Caco-2 (cell line): ENCODE data around the gene CCDC60. TPM values are rescaled to one million over a fixed set of nuclear protein-coding genes. Genes with fewer than 3 reads are reported as not detected.

Experiments
- BruUV-seq: library from RNA; stranded (reverse); fragments of 400-500 nt; replicated peaks from 2 replicates; lab custom pipeline; 2021; lab: Mats Ljungman, UMichigan
- CTCF ChIA-PET: fragments of 300-600 bp; sonication (Branson Sonifier 250); formaldehyde crosslinking; loops from one replicate; lab custom pipeline; 2022; ENCODE audit warnings: antibody characterized with exemption; lab: Charles Lee
- POLR2A ChIA-PET: fragments of 300-600 bp; sonication (Branson Sonifier 250); formaldehyde crosslinking; loops from one replicate; lab custom pipeline; 2022; ENCODE audit warnings: antibody characterized with exemption; lab: Charles Lee
- DNase-seq, 2 experiments: peaks; one replicate each; pipeline versions ENCODE4 v3.0.0 to v3.0.0-alpha.2; 2020 to 2022
- H3K27me3 ChIP-seq: replicated peaks from 2 replicates; pipeline ENCODE4 v1.6.0; 2011; ENCODE audit warnings: low read length; ENCODE audit not compliant: control insufficient read depth, insufficient read depth
- H3K36me3 ChIP-seq: 2 replicates; pipeline ENCODE4 v1.5.1; 2011; ENCODE audit warnings: low read length; ENCODE audit not compliant: control insufficient read depth, insufficient read depth
- H3K4me1 ChIP-seq: fragments of 250-450 bp; sonication (Bioruptor Pico); 2 replicates; pipeline ENCODE4 v1.5.1; 2020; ENCODE audit warnings: mild to moderate bottlenecking
- H3K4me3 ChIP-seq: 2 replicates; pipeline ENCODE4 v1.5.1; 2011; ENCODE audit warnings: low read depth, mild to moderate bottlenecking, control low read depth, low read length
- H3K9me3 ChIP-seq: fragments of 250-450 bp; sonication (Bioruptor Pico); 2 replicates; pipeline ENCODE4 v1.5.1; 2020; ENCODE audit warnings: mild to moderate bottlenecking, moderate library complexity
- H3K27ac Mint-ChIP-seq: one replicate; pipeline ENCODE4 v1.8.0; 2022; ENCODE audit warnings: mixed read lengths; ENCODE audit not compliant: unreplicated experiment
- H3K27me3 Mint-ChIP-seq: one replicate; pipeline ENCODE4 v1.8.0; 2022; ENCODE audit warnings: mixed read lengths; ENCODE audit not compliant: insufficient read depth, unreplicated experiment
- H3K36me3 Mint-ChIP-seq: one replicate; pipeline ENCODE4 v1.8.0; 2022; ENCODE audit warnings: mild to moderate bottlenecking, mixed read lengths; ENCODE audit not compliant: insufficient read depth, unreplicated experiment
- H3K4me1 Mint-ChIP-seq: one replicate; pipeline ENCODE4 v1.8.0; 2022; ENCODE audit warnings: low read depth, mixed read lengths; ENCODE audit not compliant: unreplicated experiment
- H3K4me3 Mint-ChIP-seq: one replicate; pipeline ENCODE4 v1.8.0; 2022; ENCODE audit warnings: mild to moderate bottlenecking, moderate library complexity, mixed read lengths; ENCODE audit not compliant: unreplicated experiment
- H3K9me3 Mint-ChIP-seq: one replicate; pipeline ENCODE4 v1.8.0; 2022; ENCODE audit warnings: mixed read lengths; ENCODE audit not compliant: unreplicated experiment
- CTCF ChIP-seq, 2 experiments: fragments of 200-600 bp in 1 of 2; IDR thresholded peaks; 1 replicate in 1 of 2; 2 replicates in 1 of 2; pipeline versions ENCODE4 v1.5.1 to v1.8.0; 2011 to 2022; ENCODE audit warnings: antibody characterized with exemption in 1 of 2, control low read depth in 1 of 2, inconsistent platforms in 1 of 2, low read depth in 1 of 2, low read length in 1 of 2, mild to moderate bottlenecking in 1 of 2, moderate library complexity in 1 of 2; ENCODE audit not compliant: insufficient read depth in 1 of 2, severe bottlenecking in 1 of 2, unreplicated experiment in 1 of 2
- intact Hi-C: fragments of 100-400 bp; cut with micrococcal nuclease; formaldehyde crosslinking; loops from one replicate; pipeline ENCODE4 v1.10.0; 2022; ENCODE audit not compliant: unreplicated experiment
- total RNA-seq: library from RNA; stranded (reverse); gene quantifications from 2 replicates; pipeline ENCODE4 v1.2.3, GENCODE V29; 2022

CCDC60 gene
- total RNA-seq, 1 experiment from 2014 or later: not detected

GRCh38 chr12:119576915-119577314 lies 242.4 kb downstream of the CCDC60 start:
- CTCF ChIA-PET: no interaction called here
- H3K27ac Mint-ChIP-seq: no peak overlapping the region
- DNase-seq: no peak

GRCh38 chr12:119578112-119578511 lies 243.6 kb downstream of the CCDC60 start:
- H3K27ac Mint-ChIP-seq: no peak overlapping the region
- ChIA-PET POLR2A (no interaction called here), CTCF (no interaction called here)
- H3K4me1 Mint-ChIP-seq: no peaks in the 10 kb centered on the region
- Histone ChIP-seq H3K27me3 (no peaks in the 10 kb centered on the region), H3K9me3 (no peaks in the 10 kb centered on the region), H3K4me1 (no peaks in the 10 kb centered on the region), H3K4me3 (no peak overlapping the region), H3K36me3 (no peaks in the 10 kb centered on the region)
- DNase-seq: no peak
- H3K27me3 Mint-ChIP-seq: peaks cover 9% of the 10 kb centered on the region
- no peaks in the 10 kb centered on the region for H3K9me3 Mint-ChIP-seq
- H3K36me3 Mint-ChIP-seq: no peaks in the 10 kb centered on the region
- BruUV-seq: no TSS peak
- H3K4me3 Mint-ChIP-seq: no peak overlapping the region
- intact Hi-C loops: no loop called here
- no peak for TF ChIP-seq CTCF (IDR thresholded peaks at IDR 0.05; ENCODE audit: insufficient read depth in 1 of 2, low read depth in 1 of 2, low read length in 1 of 2, severe bottlenecking in 1 of 2, unreplicated experiment in 1 of 2)

More at GRCh38 chr12:119576915-119577314, 242.4 kb downstream of the CCDC60 start:
- H3K4me3 Mint-ChIP-seq: no peak overlapping the region
- no peaks in the 10 kb centered on the region for H3K36me3 Mint-ChIP-seq
- Histone ChIP-seq H3K4me1 (no peaks in the 10 kb centered on the region), H3K36me3 (no peaks in the 10 kb centered on the region), H3K9me3 (no peaks in the 10 kb centered on the region), H3K4me3 (no peak overlapping the region), H3K27me3 (no peaks in the 10 kb centered on the region)
- no peaks in the 10 kb centered on the region for H3K9me3 Mint-ChIP-seq
- TF ChIP-seq CTCF (IDR thresholded peaks at IDR 0.05; ENCODE audit: insufficient read depth in 1 of 2, low read depth in 1 of 2, low read length in 1 of 2, severe bottlenecking in 1 of 2, unreplicated experiment in 1 of 2): no peak
- POLR2A ChIA-PET: no interaction called here
- intact Hi-C loops: no loop called here
- BruUV-seq: no TSS peak
- no peaks in the 10 kb centered on the region for H3K4me1 Mint-ChIP-seq
- peaks cover 9% of the 10 kb centered on the region for H3K27me3 Mint-ChIP-seq

GRCh38 chr12:119589097-119589496 lies 254.6 kb downstream of the CCDC60 start:
- H3K4me3 Mint-ChIP-seq: no peak overlapping the region
- intact Hi-C loops: no loop called here
- DNase-seq: no peak
- no peaks in the 10 kb centered on the region for H3K9me3 Mint-ChIP-seq
- no peaks in the 10 kb centered on the region for H3K9me3 ChIP-seq
- CTCF ChIA-PET: no interaction called here
- no peaks in the 10 kb centered on the region for H3K36me3 ChIP-seq
- no peaks in the 10 kb centered on the region; the same call in 1 of the 2 replicates for H3K27me3 ChIP-seq
- H3K4me3 ChIP-seq: no peak overlapping the region
- no peaks in the 10 kb centered on the region for H3K4me1 ChIP-seq
- H3K27me3 Mint-ChIP-seq: peaks cover 28% of the 10 kb centered on the region
- H3K4me1 Mint-ChIP-seq: no peaks in the 10 kb centered on the region
- POLR2A ChIA-PET: no interaction called here
- H3K27ac Mint-ChIP-seq: no peak overlapping the region
- no TSS peak for BruUV-seq
- no peak for TF ChIP-seq CTCF (IDR thresholded peaks at IDR 0.05; ENCODE audit: insufficient read depth in 1 of 2, low read depth in 1 of 2, low read length in 1 of 2, severe bottlenecking in 1 of 2, unreplicated experiment in 1 of 2)
- H3K36me3 Mint-ChIP-seq: no peaks in the 10 kb centered on the region
